NCI-H2107 treated with DMSO at 0.1 percent for 48 hours (cell line): ENCODE measurements around the gene FSCN2.
A peak's percentile ranks its signal among the peaks of the same experiment; 100 is the strongest.

Experiments
- DNase-seq: peaks from one replicate; lab custom pipeline; 2025; ENCODE audit not compliant: unreplicated experiment; lab: John Stamatoyannopoulos, UW

FSCN2 gene

GRCh38 chr17:81527591-81528383, at the start of gene FSCN2:
TSS of gene FSCN2 (plus strand) at chr17:81528377. CDS start at chr17:81528532, 155 bp downstream.
- DNase-seq, result no peak

- DNase-seq, result no peak
These were observed 48.8 kb upstream of the FSCN2 start for GRCh38 chr17:81479175-81480071.

- DNase-seq, result no peak
These were observed 47.8 kb upstream of the FSCN2 start for GRCh38 chr17:81480140-81481072.

GRCh38 chr17:81481073-81481799, 46.9 kb upstream of the FSCN2 start:
- DNase-seq, result peak; percentile 28

- no peak for DNase-seq
These were observed 46.2 kb upstream of the FSCN2 start for GRCh38 chr17:81481815-81482505.

- peak; percentile 36 for DNase-seq
These were observed 45.5 kb upstream of the FSCN2 start for GRCh38 chr17:81482673-81483072.

- DNase-seq, result no peak
These were observed 44.9 kb upstream of the FSCN2 start for GRCh38 chr17:81483085-81483861.

GRCh38 chr17:81483862-81484194, 44.3 kb upstream of the FSCN2 start:
- no peak for DNase-seq

GRCh38 chr17:81484195-81484979, 43.8 kb upstream of the FSCN2 start:
- DNase-seq, result peak; percentile 55

GRCh38 chr17:81486199-81486810, 41.9 kb upstream of the FSCN2 start:
- peak; percentile 68 for DNase-seq

GRCh38 chr17:81487089-81487486, 41.1 kb upstream of the FSCN2 start:
- DNase-seq, result no peak

- DNase-seq, result peak; percentile 47
These were observed 40.5 kb upstream of the FSCN2 start for GRCh38 chr17:81487487-81488275.

GRCh38 chr17:81488276-81488860, 39.8 kb upstream of the FSCN2 start:
- no peak for DNase-seq

- peak; percentile 75 for DNase-seq
These were observed 38.9 kb upstream of the FSCN2 start for GRCh38 chr17:81489012-81489997.
